Mucosa of stomach (tissue), 1 donor: Measurements from ENCODE around the gene LYRM4.
"Not testable (repeated sequence)": the region's sequence is repeated elsewhere in the genome, so short reads cannot be mapped to it uniquely, and the experiment has no call there.

Source experiments
- H3K27me3 ChIP-seq: one replicate; pipeline ENCODE4 v1.7.0; 2013; ENCODE audit warnings: mild to moderate bottlenecking, low read length; ENCODE audit not compliant: control insufficient read depth, insufficient read depth
- H3K36me3 ChIP-seq: one replicate; pipeline ENCODE4 v1.7.0; 2013; ENCODE audit warnings: low read length; ENCODE audit not compliant: control insufficient read depth, insufficient read depth
- H3K4me1 ChIP-seq: one replicate; pipeline ENCODE4 v1.7.0; 2013; ENCODE audit warnings: mild to moderate bottlenecking, low read length; ENCODE audit not compliant: control insufficient read depth, insufficient read depth
- H3K4me3 ChIP-seq: one replicate; pipeline ENCODE4 v1.7.0; 2013; ENCODE audit warnings: low read length
- H3K9ac ChIP-seq: one replicate; pipeline ENCODE4 v1.7.0; 2013; ENCODE audit warnings: mild to moderate bottlenecking, low read length, moderate library complexity
- H3K9me3 ChIP-seq: one replicate; pipeline ENCODE4 v1.7.0; 2013; ENCODE audit warnings: mild to moderate bottlenecking, low read length, moderate library complexity; ENCODE audit not compliant: control insufficient read depth
- donor health status: Pancreatic carcinoma.

LYRM4 gene

DNA sequence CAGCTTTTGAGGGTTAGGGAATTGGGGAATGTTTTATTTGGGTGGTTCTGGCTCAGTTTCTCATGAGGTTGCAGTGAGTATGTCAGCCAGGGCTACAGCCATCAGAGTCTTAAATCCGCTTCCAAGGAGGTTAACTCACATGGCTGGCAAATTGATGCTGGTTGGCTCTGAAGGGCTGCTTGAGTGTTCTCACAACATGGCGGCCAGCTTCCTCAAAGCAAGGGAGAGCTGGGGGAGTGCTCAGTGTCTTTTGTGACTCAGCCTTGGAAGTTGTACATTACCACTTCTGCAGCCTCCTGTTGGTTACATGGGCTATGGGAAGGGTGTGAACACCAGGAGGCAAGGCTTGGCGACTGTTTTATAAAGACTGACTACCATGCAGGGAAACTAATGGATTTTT, 193.4 kb downstream of the LYRM4 start:
- H3K4me1 ChIP-seq, result no peaks in the 10 kb centered on the region
- no peak overlapping the region for H3K4me3 ChIP-seq
- H3K27me3 ChIP-seq, result no peaks in the 10 kb centered on the region
- H3K36me3 ChIP-seq, result no peaks in the 10 kb centered on the region
- no peaks in the 10 kb centered on the region for H3K9me3 ChIP-seq
- no peak overlapping the region for H3K9ac ChIP-seq

GRCh38 chr6:5066456-5067093, 194.2 kb downstream of the LYRM4 start:
- H3K9ac ChIP-seq, result no peak overlapping the region
- H3K9me3 ChIP-seq, result no peaks in the 10 kb centered on the region
- no peaks in the 10 kb centered on the region for H3K4me1 ChIP-seq
- H3K36me3 ChIP-seq, result no peaks in the 10 kb centered on the region
- H3K4me3 ChIP-seq, result no peak overlapping the region
- H3K27me3 ChIP-seq, result no peaks in the 10 kb centered on the region

DNA sequence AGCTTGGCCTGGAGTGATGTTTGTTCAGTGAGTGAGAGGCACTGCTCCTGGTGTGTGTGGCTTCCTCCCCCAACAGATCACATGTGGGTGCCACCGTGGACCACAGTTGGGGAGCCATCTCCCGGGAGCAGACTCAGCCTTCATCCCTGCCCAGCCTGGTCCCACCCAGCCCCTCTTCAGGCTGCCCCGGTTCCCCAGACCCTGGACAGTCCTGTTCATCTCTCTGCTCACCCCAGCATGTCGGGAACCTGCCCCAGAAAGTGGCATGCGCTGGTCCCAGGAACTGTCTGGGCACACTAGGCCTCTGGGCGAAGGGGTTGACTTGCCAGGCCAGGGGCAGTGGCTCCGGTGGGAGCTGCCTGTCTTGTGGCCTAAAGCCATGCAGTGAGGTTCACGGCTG, 197.1 kb downstream of the LYRM4 start:
- Histone ChIP-seq H3K4me1 (no peaks in the 10 kb centered on the region), H3K4me3 (no peak overlapping the region), H3K27me3 (no peaks in the 10 kb centered on the region), H3K36me3 (no peaks in the 10 kb centered on the region), H3K9ac (no peak overlapping the region), H3K9me3 (no peaks in the 10 kb centered on the region)

DNA sequence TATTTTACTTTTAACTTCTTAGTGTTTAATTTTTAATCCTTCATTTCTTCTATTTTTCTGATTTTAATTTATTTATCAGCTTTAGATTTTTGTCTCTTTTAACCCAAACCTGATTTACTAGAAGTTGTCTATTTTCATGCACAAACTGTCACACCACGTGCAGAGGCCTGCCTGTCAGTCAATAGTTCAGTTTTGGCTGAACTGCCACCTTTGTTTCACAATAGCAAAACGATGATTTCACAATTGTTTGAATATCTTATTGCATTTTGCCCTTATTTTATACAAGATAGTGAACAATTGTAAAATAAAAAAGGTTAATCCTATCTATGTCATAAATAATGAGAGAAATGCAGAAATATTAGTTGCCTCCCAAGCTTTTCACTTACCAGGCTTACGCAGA, 199.6 kb downstream of the LYRM4 start:
- Histone ChIP-seq H3K36me3 (no peaks in the 10 kb centered on the region), H3K27me3 (no peaks in the 10 kb centered on the region), H3K4me1 (no peaks in the 10 kb centered on the region), H3K9ac (no peak overlapping the region), H3K4me3 (no peak overlapping the region), H3K9me3 (no peaks in the 10 kb centered on the region)

- not testable (repeated sequence) for H3K4me1 ChIP-seq, H3K36me3 ChIP-seq, H3K27me3 ChIP-seq, H3K4me3 ChIP-seq, H3K9me3 ChIP-seq, H3K9ac ChIP-seq
Observed at GRCh38 chr6:5060439-5060838, 200.3 kb downstream of the LYRM4 start.

- Histone ChIP-seq H3K9ac (no peak overlapping the region), H3K9me3 (no peaks in the 10 kb centered on the region), H3K4me1 (no peaks in the 10 kb centered on the region), H3K4me3 (no peak overlapping the region), H3K36me3 (no peaks in the 10 kb centered on the region), H3K27me3 (no peaks in the 10 kb centered on the region)
Observed at GRCh38 chr6:5059036-5059896, 201.5 kb downstream of the LYRM4 start.
